Measurements from ENCODE around the gene ARHGEF1.
"Not testable (repeated sequence)": the region's sequence is repeated elsewhere in the genome, so short reads cannot be mapped to it uniquely, and the experiment has no call there.

Gene ARHGEF1

DNA sequence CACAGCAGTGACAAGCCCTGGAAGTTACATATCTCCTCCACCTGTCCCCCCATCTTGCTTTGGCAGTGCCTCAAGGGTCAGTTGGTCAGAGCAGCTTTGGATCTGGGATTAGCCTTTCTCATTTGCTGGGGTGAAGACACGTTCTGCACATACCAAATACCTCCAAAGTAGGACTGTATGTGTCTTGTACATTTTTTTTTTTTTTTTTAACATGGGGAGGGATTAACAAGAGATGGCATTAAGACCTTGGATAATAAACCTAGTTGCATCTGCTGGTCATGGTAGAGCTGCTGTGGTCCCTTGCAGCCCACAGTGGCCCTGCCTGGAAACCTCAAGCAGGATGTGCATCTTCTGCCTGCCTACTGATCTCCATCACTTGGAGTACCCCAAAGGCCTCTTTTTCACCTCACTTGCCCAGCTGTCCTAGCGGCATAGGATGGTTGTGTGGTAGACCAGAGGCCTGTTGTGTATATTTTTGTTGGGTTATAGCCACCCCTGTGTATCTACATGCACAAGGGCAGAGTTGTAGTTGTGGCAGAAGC lies 20.5 kb upstream of the ARHGEF1 start:
- no peak for DNase-seq

DNA sequence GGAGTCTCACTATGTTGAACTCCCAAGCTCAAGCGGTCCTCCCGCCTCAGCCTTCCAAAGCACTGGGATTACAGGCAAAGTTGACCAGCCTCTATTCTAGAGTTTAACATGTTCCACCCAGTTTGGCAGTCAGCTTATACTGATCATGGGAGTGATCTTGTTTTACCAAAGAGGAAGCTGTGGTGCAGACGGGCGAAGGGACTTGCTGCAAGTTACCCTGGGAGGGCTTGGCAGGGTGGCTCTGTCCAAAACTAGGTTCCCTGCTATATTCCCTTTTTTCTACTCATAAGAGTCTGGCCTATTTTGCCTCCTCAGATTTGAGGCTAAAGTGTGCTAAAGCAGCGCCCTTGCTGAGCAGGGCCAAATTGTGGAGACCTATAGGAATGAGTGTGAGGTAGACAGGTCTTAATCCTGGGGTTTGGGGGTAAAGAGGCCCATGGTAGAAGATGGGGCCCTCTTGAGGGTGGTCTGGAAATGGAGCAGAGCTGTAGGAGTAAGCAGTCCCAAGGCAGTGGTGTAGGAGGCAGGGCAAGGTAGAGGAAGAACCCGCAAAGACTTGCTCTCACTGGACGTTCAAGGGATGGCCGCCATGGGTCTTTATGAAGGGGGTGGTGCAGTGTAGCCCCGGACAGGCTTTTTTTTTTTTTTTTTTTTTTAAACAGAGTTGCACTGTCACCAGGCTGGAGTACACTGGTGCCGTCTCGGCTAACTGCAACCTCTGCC lies 19.6 kb upstream of the ARHGEF1 start:
- DNase-seq: no peak

GRCh38 chr19:41864374-41864773 lies 18.6 kb upstream of the ARHGEF1 start:
- DNase-seq: no peak

GRCh38 chr19:41866284-41866683 lies 16.7 kb upstream of the ARHGEF1 start:
- DNase-seq: no peak

- DNase-seq: no peak
These were observed 14.6 kb upstream of the ARHGEF1 start for GRCh38 chr19:41868120-41868988.

GRCh38 chr19:41868989-41869300 lies 14.0 kb upstream of the ARHGEF1 start:
- no peak for DNase-seq

GRCh38 chr19:41869374-41869955 lies 13.5 kb upstream of the ARHGEF1 start:
- DNase-seq: no peak

DNA sequence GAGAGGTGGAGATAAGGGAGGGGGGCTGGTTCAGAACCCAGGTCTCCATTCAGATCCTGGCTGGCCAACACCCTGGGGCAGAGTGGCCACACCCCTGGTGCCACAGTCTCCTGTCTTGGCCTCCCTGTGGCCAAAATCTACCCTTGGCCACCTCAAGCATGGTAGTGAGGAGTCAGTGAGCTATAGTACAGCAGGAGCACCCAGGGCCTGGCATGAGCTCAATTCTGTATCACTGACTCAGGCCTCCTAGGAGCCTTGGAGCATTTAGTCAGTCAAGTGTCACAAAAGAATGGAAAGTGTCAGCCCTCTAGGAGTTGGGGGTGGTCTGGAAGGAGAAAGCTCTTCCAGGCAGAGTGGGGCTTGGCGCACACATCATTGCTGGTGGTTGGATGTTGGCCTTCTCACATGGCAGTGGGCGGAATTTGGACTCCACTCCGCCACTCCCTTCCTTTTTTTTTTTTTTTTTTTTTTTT lies 12.5 kb upstream of the ARHGEF1 start:
- no peak for DNase-seq

DNA sequence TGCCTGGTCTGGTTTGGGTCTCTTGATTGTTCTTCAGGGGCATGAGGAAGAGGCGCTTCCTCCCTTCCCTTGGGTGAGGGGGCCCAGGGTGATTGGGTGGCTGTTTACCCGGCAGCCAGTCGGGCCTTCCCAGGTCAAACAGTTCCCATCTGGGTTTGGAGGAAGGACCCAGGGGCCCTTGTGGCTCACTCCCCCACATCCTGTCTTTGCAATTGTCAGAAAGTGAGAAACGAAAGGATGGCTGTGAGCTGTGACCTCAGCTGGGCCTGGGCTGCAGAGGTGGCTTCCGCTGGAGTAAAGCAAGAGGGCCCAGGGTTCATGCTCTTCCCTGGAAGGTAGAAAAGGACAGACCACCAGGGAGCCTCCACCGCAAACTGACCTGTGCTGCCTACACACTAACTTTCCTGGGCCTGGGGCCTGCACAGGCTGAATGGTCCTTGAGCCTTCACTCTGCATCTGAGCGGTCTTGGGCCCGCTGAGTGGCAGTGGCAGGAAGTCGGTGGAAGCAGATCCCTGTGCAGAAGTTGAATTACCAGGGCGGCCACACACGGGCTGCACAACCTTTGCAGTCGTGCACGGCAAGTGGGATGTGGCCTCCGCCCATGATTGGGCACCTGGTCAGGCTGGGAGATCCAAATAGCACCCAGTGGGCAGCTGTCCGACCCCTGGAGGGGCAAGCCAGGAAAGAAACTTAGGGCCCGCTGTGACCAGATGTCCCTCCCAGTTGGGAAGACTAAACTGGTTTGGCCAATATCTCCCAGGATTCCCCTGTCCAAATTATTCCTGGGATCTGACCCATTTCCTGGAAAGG lies 11.2 kb upstream of the ARHGEF1 start:
- DNase-seq: peak; percentile 79

- DNase-seq: no peak
These were observed 10.6 kb upstream of the ARHGEF1 start for GRCh38 chr19:41872384-41872774.

GRCh38 chr19:41872775-41873647 lies 10.0 kb upstream of the ARHGEF1 start:
- DNase-seq: peak; percentile 21

DNA sequence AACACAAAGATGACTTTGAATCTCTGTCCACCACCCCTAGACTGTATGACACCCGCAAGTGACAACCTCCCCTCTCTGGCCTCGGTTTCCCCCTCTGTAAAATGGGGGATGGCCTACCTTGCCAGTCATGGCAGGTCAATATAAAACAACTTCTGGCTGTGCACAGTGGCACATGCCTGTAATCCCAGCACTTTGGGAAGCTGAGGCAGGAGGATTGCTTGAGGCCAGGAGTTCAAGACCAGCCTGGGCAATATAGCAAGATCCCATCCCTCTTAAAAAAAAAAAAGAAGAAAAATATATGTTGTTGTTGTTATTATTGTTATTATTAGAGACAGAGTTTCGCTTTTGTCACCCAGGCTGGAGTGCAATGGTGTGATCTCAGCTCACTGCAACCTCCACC lies 7.0 kb upstream of the ARHGEF1 start:
- DNase-seq: not testable (repeated sequence)

- DNase-seq: peak; percentile 46
These were observed 5.8 kb upstream of the ARHGEF1 start, which contains the start of gene CD79A for GRCh38 chr19:41876847-41877832. CD79A (plus strand) TSS chr19:41877279; CDS start chr19:41877305, 26 bp downstream.

GRCh38 chr19:41877916-41878905 lies 4.8 kb upstream of the ARHGEF1 start:
- no peak for DNase-seq

DNA sequence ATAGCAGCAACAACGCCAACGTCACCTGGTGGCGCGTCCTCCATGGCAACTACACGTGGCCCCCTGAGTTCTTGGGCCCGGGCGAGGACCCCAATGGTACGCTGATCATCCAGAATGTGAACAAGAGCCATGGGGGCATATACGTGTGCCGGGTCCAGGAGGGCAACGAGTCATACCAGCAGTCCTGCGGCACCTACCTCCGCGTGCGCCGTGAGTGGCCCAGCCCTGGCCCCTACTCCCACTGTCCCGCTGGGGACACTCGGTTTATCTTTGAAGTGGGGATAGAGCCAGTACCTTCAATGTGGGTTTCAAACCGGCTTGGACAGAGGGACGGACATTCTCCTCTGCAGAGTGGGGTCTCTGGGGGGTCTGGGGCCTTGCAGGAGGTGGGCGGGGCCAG lies 3.9 kb upstream of the ARHGEF1 start:
- DNase-seq: no peak

GRCh38 chr19:41879670-41880328 lies 3.2 kb upstream of the ARHGEF1 start:
- no peak for DNase-seq

DNA sequence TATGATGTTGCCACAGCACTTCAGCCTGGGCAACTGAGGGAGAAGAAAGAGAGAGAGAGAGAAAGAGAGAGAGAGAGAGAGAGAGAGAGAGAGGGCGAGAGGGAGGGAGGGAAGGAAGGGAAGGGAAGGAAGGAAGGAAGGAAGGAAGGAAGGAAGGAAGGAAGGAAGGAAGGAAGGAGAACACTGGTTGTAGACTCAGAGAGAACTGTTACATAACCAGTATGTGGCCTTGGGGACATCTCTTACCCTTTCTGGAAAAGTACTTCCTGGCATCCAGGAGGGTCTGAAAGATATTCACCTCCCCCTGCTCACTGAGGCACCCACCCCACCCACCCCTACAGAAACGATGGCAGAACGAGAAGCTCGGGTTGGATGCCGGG lies 2.7 kb upstream of the ARHGEF1 start:
- no peak for DNase-seq

GRCh38 chr19:41883463-41883820 lies 458 bp downstream of the ARHGEF1 start:
- no peak for DNase-seq
